HG03558 (cell line): ENCODE measurements around the gene MYO9A.

ENCODE experiments used
- ATAC-seq: cut with Tn5 transposase; IDR thresholded peaks from one replicate; pipeline ENCODE4 v1.9.1; 2021; ENCODE audit warnings: moderate number of reproducible peaks; ENCODE audit not compliant: unreplicated experiment; ENCODE audit errors: extremely low read depth

The MYO9A gene

GRCh38 chr15:71974211-71974610 lies 143.7 kb downstream of the MYO9A start:
- ATAC-seq, result no peak

DNA sequence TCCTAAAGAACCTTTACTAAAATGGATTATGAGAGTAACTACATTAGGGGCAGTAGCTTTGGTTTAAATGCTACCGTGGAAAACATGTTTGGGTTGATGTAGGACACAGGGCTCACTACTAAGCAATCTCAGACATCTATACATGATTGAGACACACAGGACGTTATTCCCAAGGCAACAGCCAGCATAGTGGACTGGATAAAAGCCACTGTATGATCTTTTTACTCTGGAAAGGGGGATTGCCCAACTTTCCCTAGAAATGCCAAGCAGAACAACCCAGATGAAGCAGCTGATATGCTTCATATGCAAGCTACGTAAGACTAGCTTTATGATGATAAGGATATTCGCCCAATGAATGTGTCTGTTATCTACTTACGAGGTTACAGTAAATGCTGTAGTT lies 144.6 kb downstream of the MYO9A start:
- no peak for ATAC-seq

DNA sequence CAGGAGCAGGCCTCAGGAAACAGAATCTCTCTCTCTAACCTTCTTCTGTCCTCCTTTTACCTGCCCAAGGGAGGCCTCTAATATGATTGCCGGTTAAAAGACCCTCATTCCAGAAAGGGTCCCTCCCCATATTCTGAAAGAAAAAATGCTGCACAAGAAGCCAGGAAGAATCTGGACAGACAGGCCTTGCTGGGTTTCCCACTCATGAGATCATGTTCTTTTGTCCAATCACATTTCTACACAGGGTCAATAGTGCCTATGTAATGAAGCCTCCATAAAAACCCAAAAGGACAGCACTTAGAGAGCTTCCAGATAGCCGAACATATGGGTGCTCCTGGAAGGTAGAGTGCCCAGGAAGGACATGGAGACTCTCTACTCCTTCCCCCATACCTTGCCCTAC lies 146.0 kb downstream of the MYO9A start:
- no peak for ATAC-seq

- ATAC-seq, result no peak
Measured at GRCh38 chr15:71970435-71970834, 147.5 kb downstream of the MYO9A start.

- ATAC-seq, result no peak
Measured at GRCh38 chr15:71962537-71962936, 155.4 kb downstream of the MYO9A start.

DNA sequence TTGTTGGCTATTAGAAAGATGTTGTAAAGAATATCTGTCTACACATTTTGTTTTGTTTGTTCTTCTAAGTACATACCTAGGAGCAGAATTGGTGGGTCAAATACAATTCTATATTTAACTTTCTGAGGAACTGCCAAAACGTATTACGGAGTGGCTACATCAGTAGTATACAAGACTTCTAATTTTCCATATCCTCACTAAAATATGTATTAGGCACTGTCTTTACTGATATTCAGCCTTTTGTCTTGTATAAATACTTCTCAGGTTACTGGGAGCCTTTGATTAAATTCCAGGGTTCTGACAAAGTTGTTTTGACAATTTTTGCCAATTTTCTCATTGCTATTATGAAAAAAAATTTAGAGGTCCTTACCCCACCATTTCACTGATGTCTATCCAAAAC lies 160.9 kb downstream of the MYO9A start:
- ATAC-seq, result no peak

GRCh38 chr15:71951134-71951533 lies 166.8 kb downstream of the MYO9A start:
- ATAC-seq, result no peak

DNA sequence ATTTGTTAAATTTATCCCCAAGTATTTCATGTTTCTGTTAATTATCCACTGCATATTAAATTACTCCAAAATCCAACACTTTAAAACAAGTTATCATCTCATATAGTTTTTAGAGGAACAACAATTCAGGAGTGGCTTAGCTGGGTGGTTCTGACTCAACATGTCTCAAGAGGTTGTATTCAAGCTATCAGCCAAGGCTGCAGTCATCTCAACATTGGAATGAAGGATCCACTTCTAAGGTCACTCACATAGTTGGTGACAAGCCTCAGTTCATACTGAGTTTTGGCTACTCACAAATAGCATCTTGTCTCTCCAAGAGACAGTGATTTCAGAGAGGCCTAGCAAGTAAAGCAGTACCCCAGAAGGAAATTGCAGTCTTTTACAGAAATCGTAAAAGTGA lies 172.9 kb downstream of the MYO9A start:
- ATAC-seq, result no peak

- ATAC-seq, result no peak
Measured at GRCh38 chr15:71943806-71944205, 174.1 kb downstream of the MYO9A start.

GRCh38 chr15:71939981-71940588 lies 177.9 kb downstream of the MYO9A start:
- ATAC-seq, result no peak

- no peak for ATAC-seq
Measured at GRCh38 chr15:71937650-71938311, 180.2 kb downstream of the MYO9A start.

DNA sequence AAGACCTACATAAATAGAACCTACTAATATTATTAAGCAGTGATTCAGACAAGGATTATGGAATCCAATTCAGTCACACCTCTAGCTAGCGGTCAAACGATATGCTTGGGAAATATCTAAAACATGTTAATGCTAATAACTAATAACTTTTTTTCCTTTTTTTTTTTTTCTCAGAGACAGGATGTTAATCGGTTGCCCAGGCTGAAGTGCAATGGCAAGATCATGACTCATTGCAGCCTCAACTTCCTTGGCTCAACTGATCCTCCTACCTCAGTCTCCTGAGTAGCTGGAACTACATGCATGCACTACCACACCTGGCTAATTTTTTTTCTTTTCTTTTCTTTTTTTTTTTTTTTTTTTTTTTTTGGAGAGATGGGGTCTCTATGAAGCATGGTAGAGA lies 183.5 kb downstream of the MYO9A start:
- ATAC-seq, result no peak

DNA sequence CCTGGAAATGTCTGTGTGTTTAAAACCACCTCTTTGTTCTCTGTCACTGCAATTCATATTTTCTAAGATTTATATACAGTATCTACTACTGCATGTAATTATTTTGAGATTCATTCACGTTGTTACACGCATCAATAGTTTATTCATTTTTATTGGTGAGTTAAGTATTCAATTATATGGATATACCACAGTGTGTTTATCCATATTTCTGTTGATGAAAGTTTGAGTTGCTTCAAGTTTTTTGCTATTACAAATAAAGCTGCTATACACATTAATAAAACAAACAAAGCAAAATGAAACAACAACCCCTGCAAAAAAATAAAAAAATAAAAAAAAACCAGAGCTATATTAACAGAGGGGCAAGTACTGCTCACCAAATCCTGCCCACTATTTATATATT lies 185.3 kb downstream of the MYO9A start:
- no peak for ATAC-seq

- no peak for ATAC-seq
Measured at GRCh38 chr15:71931261-71931660, 186.7 kb downstream of the MYO9A start.

- no peak for ATAC-seq
Measured at GRCh38 chr15:71925145-71925544, 192.8 kb downstream of the MYO9A start.

DNA sequence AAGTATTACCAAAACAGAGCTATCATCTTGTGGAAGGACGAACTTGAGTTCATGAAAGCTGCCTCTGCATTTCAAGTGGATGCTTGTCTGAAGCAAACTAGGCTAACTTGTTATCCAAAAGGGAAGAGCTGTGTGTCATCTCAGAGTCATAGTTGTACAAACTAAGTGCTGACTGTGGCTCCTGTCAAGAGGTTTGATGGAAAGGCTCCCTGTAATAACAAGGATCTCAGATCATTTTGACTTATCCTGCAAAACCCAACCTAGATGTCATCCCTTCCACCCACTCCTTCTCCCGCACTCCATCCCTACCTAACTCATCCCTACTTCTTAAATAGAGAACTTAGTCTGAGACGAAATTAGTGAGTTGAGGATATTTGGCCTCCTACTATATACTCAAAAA lies 196.8 kb downstream of the MYO9A start:
- ATAC-seq, result no peak

- no peak for ATAC-seq
Measured at GRCh38 chr15:71920573-71920972, 197.4 kb downstream of the MYO9A start.

DNA sequence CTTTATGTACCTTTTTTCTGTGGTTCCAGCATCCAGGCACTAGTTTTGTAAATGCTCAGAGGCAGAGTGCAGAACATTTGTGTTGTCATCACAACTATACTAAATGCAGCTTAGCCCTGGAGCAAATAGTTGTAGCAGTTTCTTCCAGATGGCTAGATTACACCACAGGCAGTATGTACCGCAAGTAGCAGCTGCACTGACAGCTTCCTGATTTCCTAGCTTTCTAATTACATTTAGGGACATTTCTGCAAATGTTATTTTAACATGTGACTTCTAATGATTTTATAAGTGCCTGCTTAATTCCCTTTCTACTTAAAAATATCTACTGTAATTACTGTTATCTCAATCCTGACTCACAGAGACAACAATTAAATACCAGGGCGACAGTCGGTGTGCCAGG lies 201.1 kb downstream of the MYO9A start:
- ATAC-seq, result no peak

GRCh38 chr15:71914092-71914491 lies 203.9 kb downstream of the MYO9A start:
- no peak for ATAC-seq

DNA sequence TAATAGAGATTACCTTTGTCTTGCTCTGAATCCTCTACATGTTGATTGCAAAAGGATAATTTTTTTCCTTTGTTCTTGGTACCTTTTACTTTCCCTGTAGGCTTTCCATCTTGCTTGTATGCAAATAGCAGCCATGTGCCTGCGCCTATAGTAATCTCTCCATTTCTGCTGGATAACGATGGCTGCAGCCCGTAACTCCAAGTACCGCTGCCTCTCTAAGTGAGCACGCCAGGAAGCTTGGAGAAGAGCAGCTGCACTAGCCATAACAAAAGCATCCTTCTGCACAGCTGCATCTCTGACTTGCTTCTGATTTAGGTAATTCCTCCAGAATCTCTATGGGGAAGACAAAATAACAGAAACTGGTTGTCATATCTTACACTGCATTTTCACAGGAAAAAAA lies 218.3 kb downstream of the MYO9A start:
- ATAC-seq, result no peak

DNA sequence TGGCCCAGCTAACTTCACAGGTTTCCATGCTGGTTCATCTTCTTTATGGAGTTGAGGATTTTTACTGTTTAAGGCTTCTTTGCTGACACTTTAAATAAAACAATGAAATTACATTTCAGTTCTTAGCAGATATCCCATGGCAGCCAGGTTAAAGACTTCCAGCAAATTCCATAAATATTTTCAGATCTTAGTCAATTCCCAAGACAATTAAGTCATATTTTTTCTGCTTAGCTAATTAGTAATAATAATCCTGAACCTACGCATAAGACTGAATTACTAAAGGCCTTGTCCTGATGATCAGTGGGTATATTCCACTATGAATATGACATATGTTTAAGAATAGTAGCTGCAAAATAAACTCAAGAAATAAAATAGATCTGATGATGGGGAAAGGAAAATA lies 224.3 kb downstream of the MYO9A start:
- no peak for ATAC-seq

GRCh38 chr15:71892335-71892734 lies 225.6 kb downstream of the MYO9A start:
- ATAC-seq, result no peak
